GM21390 (cell line): ENCODE measurements around the gene EMC8.

Experiments used
- ATAC-seq: cut with Tn5 transposase; IDR thresholded peaks from one replicate; pipeline ENCODE4 v1.9.1; 2021; ENCODE audit not compliant: unreplicated experiment

The EMC8 gene

GRCh38 chr16:85733839-85734170 lies 65.5 kb downstream of the EMC8 start:
- no peak for ATAC-seq

- ATAC-seq, result no peak
Measured at GRCh38 chr16:85733155-85733838, 66.0 kb downstream of the EMC8 start.

- no peak for ATAC-seq
Measured at GRCh38 chr16:85731179-85731578, 68.2 kb downstream of the EMC8 start.

DNA sequence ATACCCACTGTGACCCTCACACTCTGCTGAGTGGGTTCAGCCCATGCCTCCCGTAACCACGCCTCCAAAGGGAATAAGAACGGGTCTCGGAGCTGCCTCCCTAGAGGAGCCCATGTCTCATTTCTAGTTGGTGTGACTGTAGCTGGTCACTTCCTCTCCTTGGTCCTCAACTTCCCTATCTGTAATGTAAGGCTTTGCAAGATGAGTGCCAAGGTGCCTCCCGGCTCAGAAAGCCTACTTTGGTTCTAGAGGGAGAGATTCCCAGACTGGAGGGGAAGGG lies 69.2 kb downstream of the EMC8 start:
- ATAC-seq, result no peak

- ATAC-seq, result no peak
Measured at GRCh38 chr16:85729452-85730185, 69.7 kb downstream of the EMC8 start.

DNA sequence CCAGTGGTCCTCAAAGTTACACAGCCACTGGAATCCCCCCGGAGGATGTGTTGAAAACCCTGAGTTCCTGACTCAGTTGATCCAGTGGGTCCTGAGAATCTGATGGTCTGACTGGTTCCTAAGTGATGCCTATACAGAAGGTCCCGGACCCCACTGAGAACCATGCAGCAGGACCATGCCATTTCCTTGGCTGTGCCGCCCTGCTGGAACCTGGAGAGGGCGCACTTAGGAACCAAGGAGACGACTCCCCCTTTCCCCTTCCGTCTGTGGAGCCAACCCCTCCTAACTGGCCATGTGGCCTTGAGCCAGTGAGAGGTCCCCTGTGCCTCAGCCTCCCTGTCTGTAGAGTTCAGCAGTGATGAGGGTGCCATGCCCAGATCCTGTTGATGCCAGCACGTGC lies 70.5 kb downstream of the EMC8 start:
- no peak for ATAC-seq
